ENCODE results near the gene SPATA45. TPM values are rescaled to one million over a fixed set of nuclear protein-coding genes. Genes with fewer than 3 reads are reported as not detected.

Gene SPATA45
- total RNA-seq, 2 experiments from 2014 or later = not detected

- Mint-ChIP-seq H3K27me3 (peaks cover 2% of the 10 kb centered on the region), H3K27ac (no peak overlapping the region), H3K4me3 (no peak overlapping the region), H3K4me1 (ENCODE audit: low read depth) (peaks cover 5% of the 10 kb centered on the region), H3K9me3 (peaks cover 17% of the 10 kb centered on the region), H3K36me3 (ENCODE audit: low read depth) (peaks cover 11% of the 10 kb centered on the region)
- CTCF ChIA-PET = interaction anchor here (1.0 to 1.1 kb wide), 2 partner anchors 8 to 158 kb away, joined by 3 to 4 read pairs; no protein-coding TSS in a partner anchor
- ATAC-seq = no peak
- DNase-seq = no peak
- intact Hi-C loops (cut with micrococcal nuclease) = no loop called here
- no peak for TF ChIP-seq CTCF (IDR thresholded peaks at IDR 0.05)
- POLR2A ChIA-PET = no interaction called here
These were observed 24.5 kb downstream of the SPATA45 start for GRCh38 chr1:212822956-212823355.

- no peak for ATAC-seq
These were observed 26.5 kb downstream of the SPATA45 start for GRCh38 chr1:212820969-212821368.

GRCh38 chr1:212819726-212820125, 27.7 kb downstream of the SPATA45 start:
- TF ChIP-seq CTCF (IDR thresholded peaks at IDR 0.05) = no peak
- Mint-ChIP-seq H3K27me3 (no peaks in the 10 kb centered on the region), H3K36me3 (ENCODE audit: low read depth) (peaks cover 5% of the 10 kb centered on the region), H3K4me3 (no peak overlapping the region), H3K27ac (no peak overlapping the region), H3K4me1 (ENCODE audit: low read depth) (peaks cover 5% of the 10 kb centered on the region), H3K9me3 (peaks cover 5% of the 10 kb centered on the region)
- DNase-seq (no peak), ATAC-seq (peak; percentile 30)
- CTCF ChIA-PET = interaction anchor here (2.7 kb wide), 1 partner anchor 154 kb away, joined by 7 read pairs; no protein-coding TSS in a partner anchor
- POLR2A ChIA-PET = no interaction called here
- intact Hi-C loops (cut with micrococcal nuclease) = loop anchor here (5.0 kb wide), 1 partner anchor 178 kb away; no protein-coding TSS in a partner anchor

More at GRCh38 chr1:212820969-212821368, 26.5 kb downstream of the SPATA45 start:
- Mint-ChIP-seq H3K27me3 (no peaks in the 10 kb centered on the region), H3K27ac (no peak overlapping the region), H3K9me3 (peaks cover 12% of the 10 kb centered on the region), H3K4me1 (ENCODE audit: low read depth) (peaks cover 5% of the 10 kb centered on the region), H3K36me3 (ENCODE audit: low read depth) (peaks cover 9% of the 10 kb centered on the region), H3K4me3 (no peak overlapping the region)
- TF ChIP-seq CTCF (IDR thresholded peaks at IDR 0.05) = no peak
- ChIA-PET CTCF (interaction anchor here (0.7 to 2.7 kb wide), 2 partner anchors 26 to 156 kb away, joined by 3 to 7 read pairs; no protein-coding TSS in a partner anchor), POLR2A (no interaction called here)
- DNase-seq = no peak
- intact Hi-C loops (cut with micrococcal nuclease) = no loop called here

- ATAC-seq (no peak), DNase-seq (no peak)
- no peaks in the 10 kb centered on the region for H3K9me3 Mint-ChIP-seq
- no peak overlapping the region for H3K4me3 Mint-ChIP-seq
- no peaks in the 10 kb centered on the region for H3K36me3 Mint-ChIP-seq (ENCODE audit: low read depth)
- CTCF ChIA-PET = interaction anchor here (1.1 kb wide), 1 partner anchor 178 kb away, joined by 3 read pairs; no protein-coding TSS in a partner anchor
- no peak for TF ChIP-seq CTCF (IDR thresholded peaks at IDR 0.05)
- H3K27me3 Mint-ChIP-seq = no peaks in the 10 kb centered on the region
- intact Hi-C loops (cut with micrococcal nuclease) = loop anchor here (5.0 kb wide), 1 partner anchor 181 kb away; no protein-coding TSS in a partner anchor
- no peak overlapping the region for H3K27ac Mint-ChIP-seq
- POLR2A ChIA-PET = no interaction called here
- H3K4me1 Mint-ChIP-seq (ENCODE audit: low read depth) = peaks cover 5% of the 10 kb centered on the region
These were observed 30.7 kb downstream of the SPATA45 start for GRCh38 chr1:212816567-212817278.
